HG02981 (cell line): Measurements from ENCODE around the gene SEMA5A.
"Not testable (repeated sequence)": the region's sequence is repeated elsewhere in the genome, so short reads cannot be mapped to it uniquely, and the experiment has no call there.

Source experiments
- ATAC-seq: cut with Tn5 transposase; IDR thresholded peaks from one replicate; pipeline ENCODE4 v1.9.1; 2021; ENCODE audit warnings: mild to moderate bottlenecking, moderate library complexity; ENCODE audit not compliant: unreplicated experiment

Gene SEMA5A

GRCh38 chr5:9375756-9376155, 170.1 kb downstream of the SEMA5A start:
- no peak for ATAC-seq

GRCh38 chr5:9374025-9374424, 171.8 kb downstream of the SEMA5A start:
- ATAC-seq: no peak

GRCh38 chr5:9373571-9373970, 172.3 kb downstream of the SEMA5A start:
- no peak for ATAC-seq

- ATAC-seq: no peak
These were observed 175.6 kb downstream of the SEMA5A start for GRCh38 chr5:9370256-9370655.

- ATAC-seq: no peak
These were observed 180.4 kb downstream of the SEMA5A start for GRCh38 chr5:9365512-9365911.

GRCh38 chr5:9363449-9363848, 182.4 kb downstream of the SEMA5A start:
- ATAC-seq: peak; percentile 11

- ATAC-seq: peak; percentile 52
These were observed 182.8 kb downstream of the SEMA5A start for GRCh38 chr5:9363026-9363425.

- ATAC-seq: peak; percentile 40
These were observed 183.3 kb downstream of the SEMA5A start for GRCh38 chr5:9362600-9362999.

GRCh38 chr5:9361835-9362234, 184.0 kb downstream of the SEMA5A start:
- peak; percentile 74 for ATAC-seq

GRCh38 chr5:9358961-9359685, 186.8 kb downstream of the SEMA5A start:
- ATAC-seq: no peak

GRCh38 chr5:9356351-9356825, 189.5 kb downstream of the SEMA5A start:
- no peak for ATAC-seq

GRCh38 chr5:9354336-9355081, 191.4 kb downstream of the SEMA5A start:
- ATAC-seq: no peak

GRCh38 chr5:9353048-9353447, 192.8 kb downstream of the SEMA5A start:
- not testable (repeated sequence) for ATAC-seq

GRCh38 chr5:9351546-9351945, 194.3 kb downstream of the SEMA5A start:
- no peak for ATAC-seq

GRCh38 chr5:9350301-9350797, 195.5 kb downstream of the SEMA5A start:
- ATAC-seq: no peak

- ATAC-seq: no peak
These were observed 197.4 kb downstream of the SEMA5A start for GRCh38 chr5:9348401-9348996.

GRCh38 chr5:9347541-9348295, 198.2 kb downstream of the SEMA5A start:
- no peak for ATAC-seq

- no peak for ATAC-seq
These were observed 198.8 kb downstream of the SEMA5A start for GRCh38 chr5:9347032-9347431.

GRCh38 chr5:9344751-9345240, 201.1 kb downstream of the SEMA5A start:
- ATAC-seq: no peak

- ATAC-seq: no peak
These were observed 202.6 kb downstream of the SEMA5A start for GRCh38 chr5:9343146-9343850.
